C4-2B (cell line): Measurements from ENCODE around the gene LENG9.
"Not testable (repeated sequence)": the region's sequence is repeated elsewhere in the genome, so short reads cannot be mapped to it uniquely, and the experiment has no call there.

Experiments used
- H3K27ac ChIP-seq: fragments of 450-650 bp; 2 replicates; pipeline ENCODE4 v1.5.1; 2017
- CTCF ChIP-seq: fragments of 450-650 bp; conservative IDR thresholded peaks from 2 replicates; pipeline ENCODE4 v1.5.1; 2017; ENCODE audit warnings: mild to moderate bottlenecking
- ZFX ChIP-seq: fragments of 450-650 bp; IDR thresholded peaks from 2 replicates; pipeline ENCODE4 v1.6.1; 2017

Gene LENG9

GRCh38 chr19:54463531-54464043 is at the start of gene LENG9:
Gene LENG9 (minus strand): TSS chr19:54463778. CDS start chr19:54463526, 252 bp downstream.
- TF ChIP-seq ZFX (peak; percentile 55; the same call in 1 of the 2 replicates), CTCF (no peak)

GRCh38 chr19:54509200-54509940 is 45.8 kb upstream of the LENG9 start:
- H3K27ac ChIP-seq: not testable (repeated sequence)

More at GRCh38 chr19:54463531-54464043, at the start of gene LENG9:
- peak within 1 kb of the TSS; percentile 100 for H3K27ac ChIP-seq

GRCh38 chr19:54508487-54508886 is 44.9 kb upstream of the LENG9 start:
- not testable (repeated sequence) for H3K27ac ChIP-seq

- no peak overlapping the region for H3K27ac ChIP-seq
Measured at GRCh38 chr19:54507824-54508223, 44.2 kb upstream of the LENG9 start.

GRCh38 chr19:54507038-54507717 is 43.6 kb upstream of the LENG9 start:
- not testable (repeated sequence) for H3K27ac ChIP-seq

More at GRCh38 chr19:54507824-54508223, 44.2 kb upstream of the LENG9 start:
- TF ChIP-seq ZFX (no peak), CTCF (no peak)

- no peak for TF ChIP-seq CTCF
- H3K27ac ChIP-seq: no peak overlapping the region
Measured at GRCh38 chr19:54506079-54506478, 42.5 kb upstream of the LENG9 start.

GRCh38 chr19:54505542-54505941 is 42.0 kb upstream of the LENG9 start:
- not testable (repeated sequence) for H3K27ac ChIP-seq

GRCh38 chr19:54502518-54503048 is 39.0 kb upstream of the LENG9 start, which contains the start of gene LAIR2:
Gene LAIR2 (plus strand): TSS chr19:54502831. CDS start chr19:54502919, 88 bp downstream.
- no peak within 1 kb of the TSS for H3K27ac ChIP-seq
- no peak for TF ChIP-seq CTCF
- no peak for TF ChIP-seq ZFX

- H3K27ac ChIP-seq: not testable (repeated sequence)
Measured at GRCh38 chr19:54498451-54498772, 34.8 kb upstream of the LENG9 start.

- not testable (repeated sequence) for H3K27ac ChIP-seq
Measured at GRCh38 chr19:54497747-54498450, 34.3 kb upstream of the LENG9 start.

- not testable (repeated sequence) for H3K27ac ChIP-seq
Measured at GRCh38 chr19:54495284-54495683, 31.7 kb upstream of the LENG9 start.
